Spleen (tissue), 7 donors: Measurements from ENCODE around the gene STAT5A.

Experiments used
- CTCF ChIP-seq, 11 experiments: fragments of 200-600 bp in 7 of 11; fragments of 450-650 bp in 4 of 11; sonication (generic) in 4 of 11; IDR thresholded peaks in 8 of 11; conservative IDR thresholded peaks in 3 of 11; 1 replicate in 7 of 11; 2 replicates in 4 of 11; pipeline versions ENCODE4 v1.4.0 to v1.8.0; 2016 to 2021; ENCODE audit warnings: antibody characterized with exemption in 11 of 11, inconsistent platforms in 4 of 11, mild to moderate bottlenecking in 1 of 11
- POLR2A ChIP-seq, 3 donors: fragments of 450-650 bp; IDR thresholded peaks; one replicate each; pipeline ENCODE4 v1.5.1; 2017; ENCODE audit warnings: antibody characterized with exemption in 3 of 3, mild to moderate bottlenecking in 1 of 3
- POLR2AphosphoS5 ChIP-seq, 3 donors: sonication (generic); formaldehyde crosslinking; IDR thresholded peaks; one replicate each; pipeline ENCODE4 v1.5.1; 2017; ENCODE audit warnings: antibody characterized with exemption in 3 of 3
- donor health status: DM: no; HTN: no; CAD: no; lungs with moderate emphysema.
- donor health status: DM: no; HTN: no; CAD: no.
- donor health status: DM: no; HTN: no; CAD: no.

- TF ChIP-seq CTCF (IDR thresholded peaks at IDR 0.05 in 8 of 11, conservative IDR thresholded peaks at IDR 0.05 in 3 of 11) (no peak), POLR2AphosphoS5 (IDR thresholded peaks at IDR 0.05) (no peak), POLR2A (IDR thresholded peaks at IDR 0.05) (no peak)
Measured at GRCh38 chr17:42281571-42282096, 6.7 kb upstream of the STAT5A start.
